Stimulated activated CD4-positive, alpha-beta T cell treated with anti-CD3 and anti-CD28 coated beads, Interleukin-1b, Interleukin-23, amount 100 ng/mL, for 24 hours (primary cell): Measurements from ENCODE around the gene CCM2.

Source experiments
- DNase-seq, 4 experiments: peaks; one replicate each; pipeline ENCODE4 v3.0.0-alpha.2; 2020; ENCODE audit warnings: low read depth in 4 of 4, low spot score in 1 of 4

Gene CCM2

DNA sequence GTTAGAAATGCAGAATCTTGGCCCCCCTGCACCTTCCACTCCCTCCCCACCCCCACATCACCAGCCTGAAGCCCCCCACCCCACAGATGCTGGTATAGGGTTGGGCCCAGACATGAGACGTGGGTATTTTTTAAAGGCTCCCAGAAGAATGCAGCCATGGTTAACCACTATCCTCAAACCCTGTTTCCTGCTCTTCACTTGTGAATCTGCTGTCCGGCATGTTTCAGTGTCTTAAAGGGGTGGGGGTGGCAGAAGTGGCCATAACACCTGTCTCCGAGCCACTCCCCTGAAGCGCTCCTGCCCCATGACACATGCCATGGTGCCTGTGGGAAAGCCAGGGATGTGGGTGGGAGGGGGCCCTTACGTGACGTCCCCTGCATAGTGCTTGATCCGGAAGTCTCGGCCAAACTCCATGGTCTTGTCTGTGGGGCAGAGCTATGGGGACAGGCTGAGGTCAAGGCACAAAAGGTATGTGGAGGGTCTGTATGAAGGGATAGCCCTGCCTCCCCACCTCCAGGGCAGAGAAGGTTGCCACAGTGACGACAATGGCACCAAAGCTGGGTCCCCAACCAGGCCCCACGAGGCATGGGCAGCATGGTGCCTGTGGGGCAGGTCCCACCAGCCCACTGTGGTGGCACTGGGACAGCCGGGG lies 30.8 kb upstream of the CCM2 start:
- DNase-seq, result no peak

DNA sequence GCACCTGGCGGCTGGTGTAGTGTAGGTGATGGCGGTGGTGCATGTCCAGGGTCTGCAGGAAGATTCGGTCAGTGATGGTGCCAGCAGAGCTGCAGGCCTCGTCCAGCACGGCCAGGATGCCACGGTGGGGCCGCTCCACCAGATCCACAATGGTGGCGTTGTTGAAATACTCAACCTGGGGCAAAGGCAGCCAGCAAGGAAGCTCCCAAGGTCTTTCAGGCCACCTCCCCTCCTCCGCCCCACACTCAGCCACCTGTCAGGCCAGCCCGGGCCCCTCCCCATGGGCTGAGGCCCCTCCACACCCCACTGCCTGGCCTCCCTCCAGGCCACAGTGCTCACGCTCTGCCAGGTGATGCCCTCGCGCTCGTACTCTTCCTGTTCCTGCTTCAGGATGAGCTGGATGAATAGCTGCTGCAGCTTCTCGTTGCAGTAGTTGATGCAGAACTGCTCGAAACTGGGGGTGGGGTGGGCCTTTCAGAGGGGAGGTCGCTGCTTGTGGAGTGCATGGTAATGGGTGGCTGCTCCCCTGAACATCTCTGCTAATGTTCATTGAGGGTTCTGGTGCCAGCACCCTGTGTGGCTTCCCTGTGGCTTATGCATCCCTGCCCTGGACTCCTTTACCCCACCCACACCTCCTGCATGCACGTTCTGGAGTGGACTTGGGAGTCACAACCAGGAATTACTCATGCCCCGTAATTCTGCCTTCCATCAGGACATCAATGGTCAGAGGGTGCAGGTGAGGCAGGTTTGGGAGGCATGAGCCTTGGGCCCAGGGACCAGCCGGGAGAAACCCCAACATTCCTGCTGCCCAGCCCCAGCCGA lies 30.1 kb upstream of the CCM2 start:
- no peak for DNase-seq

DNA sequence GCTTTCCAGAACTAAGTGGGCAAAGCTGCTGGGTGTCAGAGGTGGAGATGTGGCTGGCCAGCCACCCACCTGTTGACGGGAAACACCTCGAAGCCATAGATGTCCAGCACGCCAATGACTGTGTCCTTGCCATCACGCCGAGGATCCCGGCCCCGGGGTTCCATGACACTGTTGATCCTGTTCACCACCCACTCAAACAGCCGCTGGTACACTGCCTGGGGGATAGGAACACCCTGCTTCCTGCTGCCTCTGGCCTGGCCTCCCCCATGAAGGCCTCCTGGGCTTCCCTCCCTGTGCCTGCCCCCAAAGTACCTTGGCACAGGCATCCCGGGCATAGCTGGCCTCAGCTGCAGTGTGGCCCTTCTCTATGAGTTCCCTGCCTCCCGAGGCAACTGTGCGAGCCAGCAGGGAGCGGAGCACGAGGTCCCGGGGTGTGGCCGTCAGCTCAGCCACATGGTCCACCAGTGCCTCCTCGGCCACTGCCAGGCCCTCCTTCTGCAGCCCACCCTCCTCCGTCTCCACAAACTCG lies 29.4 kb upstream of the CCM2 start:
- DNase-seq, result no peak

DNA sequence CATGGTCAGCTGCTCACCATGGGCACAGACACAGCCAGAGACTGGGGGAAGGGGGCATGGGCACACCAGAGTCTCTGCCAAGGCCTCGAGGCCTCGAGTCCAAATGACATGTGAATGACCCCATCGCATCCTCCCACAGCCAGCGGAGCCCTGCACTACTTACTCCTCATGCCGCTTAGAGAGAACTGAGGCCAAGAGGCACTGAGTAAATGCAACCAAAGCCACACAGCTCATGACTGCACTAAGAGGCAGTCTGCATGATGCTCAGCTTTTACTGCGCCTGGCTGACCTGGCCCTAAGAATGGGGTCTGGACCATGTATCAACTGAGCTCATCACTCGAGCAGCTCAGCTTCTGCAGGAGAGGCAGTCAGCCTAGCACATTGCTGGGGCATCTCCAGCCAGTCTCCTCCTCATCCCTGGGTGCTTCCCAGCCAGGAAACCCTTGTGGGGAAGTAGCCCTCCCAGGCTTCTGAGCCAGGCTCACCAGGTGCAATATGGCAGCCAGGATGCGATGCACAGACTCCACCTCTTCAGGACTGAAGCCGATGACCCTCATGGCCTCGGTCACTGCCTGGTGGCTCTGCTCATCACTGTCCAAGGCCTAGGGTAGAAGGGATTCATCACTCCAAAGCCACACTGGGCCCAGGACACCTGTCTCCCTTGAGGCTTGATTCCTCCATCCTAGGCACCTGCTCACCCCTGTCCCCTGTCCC lies 28.7 kb upstream of the CCM2 start:
- no peak for DNase-seq

DNA sequence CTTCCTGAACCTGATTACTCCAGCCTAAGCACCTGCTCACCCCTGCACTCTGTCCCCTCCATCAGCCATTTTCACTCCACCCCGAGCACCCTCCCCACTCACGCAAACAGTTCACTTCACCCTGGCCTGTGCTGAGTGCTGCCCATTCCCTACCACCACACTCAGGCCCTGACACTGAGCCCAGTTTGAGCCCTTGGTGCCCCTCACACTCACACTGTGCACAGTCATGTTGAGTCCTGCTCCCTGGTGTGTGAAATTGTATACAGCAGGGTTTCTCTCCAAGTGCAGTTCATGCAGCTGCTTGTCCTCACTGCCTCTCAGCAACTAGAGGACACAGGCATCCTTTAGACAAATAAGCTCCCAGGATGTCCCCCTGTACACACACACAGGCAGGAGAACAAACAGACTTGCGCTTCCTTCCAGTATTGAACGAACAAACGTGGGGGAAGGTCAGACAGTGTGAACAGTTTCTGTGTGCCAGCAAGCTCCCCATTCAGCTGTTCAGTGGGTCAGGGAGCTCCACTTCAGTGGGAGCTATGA lies 28.0 kb upstream of the CCM2 start:
- no peak for DNase-seq

DNA sequence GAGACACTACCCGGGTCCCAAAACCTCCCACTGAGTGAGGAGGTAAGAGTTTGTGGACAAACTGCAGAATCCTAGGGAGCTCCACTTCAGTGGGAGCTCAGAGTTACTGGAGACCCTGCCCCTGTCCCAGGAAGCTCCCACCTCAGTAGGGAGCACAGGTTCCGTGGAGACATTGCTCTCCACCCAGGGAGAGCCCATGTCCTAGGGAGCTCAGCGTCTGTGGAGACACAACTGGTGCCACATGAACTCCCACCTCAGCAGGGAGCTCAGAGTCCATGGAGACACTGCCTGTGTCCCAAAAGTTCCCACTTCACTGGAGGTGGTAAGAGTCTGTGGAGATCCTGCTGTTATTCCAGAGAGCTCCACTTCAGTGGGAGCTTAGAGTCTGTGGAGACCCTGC lies 27.4 kb upstream of the CCM2 start:
- DNase-seq, result no peak

DNA sequence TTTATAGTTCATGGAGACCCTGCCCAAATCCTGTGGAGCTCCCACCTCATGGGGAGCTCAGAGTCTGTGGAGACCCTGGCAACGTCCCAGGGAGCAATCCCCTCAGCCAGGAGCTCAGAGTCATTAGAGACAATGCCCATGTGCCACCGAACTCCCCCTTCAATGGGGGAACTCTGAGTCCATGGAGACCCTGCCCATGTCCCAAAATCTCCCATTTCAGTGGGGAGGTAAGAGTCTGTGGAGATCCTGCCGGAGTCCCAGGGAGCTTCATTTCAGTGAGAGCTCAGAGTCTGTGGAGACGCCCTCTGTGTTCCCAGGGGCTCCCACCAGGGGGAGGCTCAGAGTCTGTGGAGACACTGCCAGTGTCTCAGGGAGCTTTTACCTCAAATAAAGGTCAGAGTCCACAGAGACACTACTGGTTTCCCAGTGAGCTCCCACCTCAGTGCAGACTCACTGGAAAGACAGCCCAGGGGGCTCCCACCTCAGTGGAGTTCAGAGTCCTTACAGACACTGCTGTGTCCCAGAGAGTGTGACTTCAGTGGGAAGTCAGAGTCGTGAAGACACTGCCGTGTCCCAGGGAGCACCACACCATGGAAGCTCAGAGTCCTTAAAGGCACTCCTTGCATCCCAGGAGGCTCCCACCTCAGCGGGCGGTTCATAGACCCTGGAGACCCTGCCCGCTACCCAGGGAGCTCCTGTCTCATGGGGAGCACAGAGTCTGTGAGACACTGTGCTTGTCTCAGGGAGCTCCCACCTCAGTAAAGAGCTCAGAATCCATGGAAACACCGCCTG lies 26.2 kb upstream of the CCM2 start:
- no peak for DNase-seq

DNA sequence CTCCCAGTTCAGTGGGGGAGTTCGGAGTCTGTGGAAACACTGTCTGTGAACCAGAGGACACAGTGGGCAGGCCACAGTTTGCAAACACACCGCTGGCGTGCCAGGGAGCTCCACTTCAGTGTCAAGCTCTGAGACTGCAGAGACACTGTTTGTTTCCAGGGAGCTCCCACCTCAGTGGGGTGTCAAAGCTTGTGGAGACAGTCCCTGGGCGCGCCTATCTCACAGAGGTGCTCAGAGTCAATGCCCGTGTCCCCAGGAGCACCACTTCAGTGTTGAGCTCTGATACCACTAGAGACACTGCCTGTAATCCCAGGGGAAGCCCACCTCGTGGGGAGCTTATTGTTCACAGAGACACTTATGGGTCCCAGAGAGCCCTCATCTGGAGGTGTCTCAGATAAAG lies 25.5 kb upstream of the CCM2 start:
- DNase-seq, result no peak

DNA sequence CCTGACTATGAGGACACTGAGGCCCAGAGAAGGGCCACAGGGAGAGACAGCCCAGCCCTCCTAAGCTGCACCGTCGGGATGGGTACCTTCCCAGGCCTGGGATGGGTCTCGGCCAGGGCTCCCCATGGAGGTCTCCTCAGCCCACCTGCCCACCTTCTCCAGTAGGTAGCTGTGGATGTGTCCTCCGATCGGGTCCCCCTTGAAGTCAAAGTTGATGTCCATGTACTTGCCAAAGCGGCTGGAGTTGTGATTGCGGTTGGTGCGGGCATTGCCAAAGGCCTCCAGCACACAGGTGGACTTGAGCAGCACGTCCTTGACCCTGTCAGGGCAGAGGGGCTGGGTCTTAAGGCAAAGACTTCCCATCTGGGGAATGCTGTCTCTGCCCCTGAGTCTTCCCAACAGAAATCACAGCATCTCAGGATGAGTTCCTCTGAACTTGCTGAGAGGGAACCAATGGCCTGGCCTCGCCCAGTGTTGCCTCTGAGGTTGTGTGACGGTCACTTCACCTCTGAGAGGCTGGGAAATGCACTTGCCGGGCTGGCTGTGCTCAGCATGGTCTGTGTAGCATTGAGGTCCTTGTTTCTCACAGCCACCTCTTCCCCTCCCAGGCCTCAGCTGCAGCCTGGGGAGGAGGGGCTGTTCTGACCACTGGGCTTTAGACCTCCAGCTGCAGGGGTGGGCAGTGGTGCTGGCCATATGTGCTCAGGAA lies 24.5 kb upstream of the CCM2 start:
- DNase-seq, result no peak

DNA sequence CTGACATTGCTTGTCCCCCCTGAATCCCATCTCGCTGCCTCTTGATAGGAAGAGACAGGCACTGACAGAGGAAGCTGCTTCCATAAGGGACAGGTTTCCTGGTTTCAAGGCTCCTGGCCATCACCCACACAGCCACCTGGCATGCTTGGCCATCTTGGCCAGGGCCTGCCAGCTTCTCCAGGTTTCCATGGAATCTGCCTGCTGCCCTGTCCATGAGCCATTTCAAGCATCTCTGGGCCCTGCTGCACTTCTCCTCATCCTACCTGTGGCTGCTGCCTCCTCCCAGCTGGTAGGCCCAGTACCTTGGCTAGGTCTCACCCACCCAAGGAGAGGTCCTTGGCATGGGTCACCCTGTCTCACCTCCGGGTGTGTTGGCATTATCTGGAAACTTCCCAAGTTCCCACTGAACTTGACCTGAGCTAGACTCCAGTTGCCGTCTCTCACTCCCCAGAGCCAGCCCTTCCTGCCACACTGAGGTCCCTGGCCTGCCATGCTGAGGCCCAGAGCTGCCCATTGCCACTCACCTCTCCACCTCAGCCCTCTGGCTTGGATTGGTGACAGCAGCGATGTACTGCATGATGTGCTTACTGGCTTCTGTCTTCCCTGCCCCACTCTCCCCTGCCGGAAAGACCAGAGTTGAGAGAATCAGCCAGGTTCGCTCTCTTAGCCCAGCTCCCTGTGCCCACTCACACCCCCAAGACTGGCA lies 23.8 kb upstream of the CCM2 start:
- no peak for DNase-seq

DNA sequence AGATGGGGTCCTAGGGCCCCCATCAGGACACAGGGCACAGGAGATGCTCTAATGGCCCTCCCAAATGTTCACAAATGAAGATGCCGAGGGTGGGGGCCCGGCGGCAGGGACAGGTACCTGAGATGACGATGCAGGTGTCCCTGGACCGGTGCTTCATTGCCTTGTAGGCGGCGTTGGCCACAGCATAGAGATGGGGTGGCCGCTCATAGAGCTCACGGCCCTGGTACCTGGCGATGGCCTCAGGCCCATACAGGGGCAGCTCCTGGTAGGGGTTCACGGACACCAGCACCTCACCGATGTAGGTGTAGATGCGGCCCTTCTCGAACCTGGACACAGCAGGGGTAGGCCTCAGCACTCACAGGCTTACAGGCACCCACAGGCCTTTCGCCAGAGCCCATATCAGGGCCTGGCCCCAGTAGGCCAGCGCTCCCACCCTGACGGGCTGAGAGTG lies 23.2 kb upstream of the CCM2 start:
- DNase-seq, result no peak

DNA sequence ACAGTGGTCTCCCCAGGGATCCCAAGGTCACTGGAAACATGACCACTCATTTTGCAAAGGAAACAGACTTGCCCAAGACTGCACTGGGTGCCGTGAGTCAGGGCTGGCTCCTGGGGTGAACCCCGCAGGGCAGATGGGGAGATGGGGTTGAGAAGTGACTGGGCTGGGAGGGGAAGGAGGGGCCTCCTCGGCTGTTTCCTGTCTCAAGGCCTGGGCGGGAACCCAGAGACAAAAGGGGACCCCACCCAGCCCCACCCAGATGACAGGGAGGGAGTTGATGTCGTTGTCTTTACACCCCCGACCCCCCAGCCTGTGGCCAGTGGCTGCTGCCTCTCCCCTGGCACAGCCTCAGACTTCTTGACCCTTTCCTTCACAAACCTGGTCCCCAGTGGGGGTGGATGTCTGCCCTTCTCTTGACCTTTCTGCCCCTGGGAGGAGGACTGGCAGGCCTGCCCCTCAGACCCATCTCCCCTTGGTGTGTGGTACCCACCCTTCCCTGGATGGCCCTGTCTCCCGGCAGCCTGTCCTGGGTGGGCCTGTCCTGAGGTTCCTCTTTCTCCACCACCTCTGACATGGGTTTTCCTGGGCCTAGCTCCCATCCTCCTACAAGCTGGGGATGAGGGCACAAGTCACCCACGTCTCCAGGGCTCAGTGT lies 22.6 kb upstream of the CCM2 start:
- peak in 2 of 4 experiments; percentile 61 to 80 for DNase-seq

DNA sequence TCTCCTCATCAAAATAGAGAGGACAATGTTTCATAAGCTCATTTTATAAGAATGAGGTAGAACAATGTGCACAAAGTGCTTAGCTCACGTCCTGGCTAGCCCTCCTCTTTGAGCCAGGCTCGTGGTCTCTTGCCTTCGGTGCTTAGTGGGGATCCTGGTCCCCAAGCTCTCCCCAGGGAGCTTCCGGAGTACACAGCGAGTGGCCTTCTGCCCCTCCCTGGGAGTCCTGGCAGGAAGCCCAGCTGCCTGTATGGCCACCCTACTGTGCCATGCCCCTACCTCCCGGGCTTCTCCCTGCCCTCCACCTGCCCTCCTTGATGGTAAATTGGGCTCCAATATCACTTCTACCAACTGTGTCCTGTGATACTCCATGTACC lies 22.1 kb upstream of the CCM2 start:
- DNase-seq, result no peak

DNA sequence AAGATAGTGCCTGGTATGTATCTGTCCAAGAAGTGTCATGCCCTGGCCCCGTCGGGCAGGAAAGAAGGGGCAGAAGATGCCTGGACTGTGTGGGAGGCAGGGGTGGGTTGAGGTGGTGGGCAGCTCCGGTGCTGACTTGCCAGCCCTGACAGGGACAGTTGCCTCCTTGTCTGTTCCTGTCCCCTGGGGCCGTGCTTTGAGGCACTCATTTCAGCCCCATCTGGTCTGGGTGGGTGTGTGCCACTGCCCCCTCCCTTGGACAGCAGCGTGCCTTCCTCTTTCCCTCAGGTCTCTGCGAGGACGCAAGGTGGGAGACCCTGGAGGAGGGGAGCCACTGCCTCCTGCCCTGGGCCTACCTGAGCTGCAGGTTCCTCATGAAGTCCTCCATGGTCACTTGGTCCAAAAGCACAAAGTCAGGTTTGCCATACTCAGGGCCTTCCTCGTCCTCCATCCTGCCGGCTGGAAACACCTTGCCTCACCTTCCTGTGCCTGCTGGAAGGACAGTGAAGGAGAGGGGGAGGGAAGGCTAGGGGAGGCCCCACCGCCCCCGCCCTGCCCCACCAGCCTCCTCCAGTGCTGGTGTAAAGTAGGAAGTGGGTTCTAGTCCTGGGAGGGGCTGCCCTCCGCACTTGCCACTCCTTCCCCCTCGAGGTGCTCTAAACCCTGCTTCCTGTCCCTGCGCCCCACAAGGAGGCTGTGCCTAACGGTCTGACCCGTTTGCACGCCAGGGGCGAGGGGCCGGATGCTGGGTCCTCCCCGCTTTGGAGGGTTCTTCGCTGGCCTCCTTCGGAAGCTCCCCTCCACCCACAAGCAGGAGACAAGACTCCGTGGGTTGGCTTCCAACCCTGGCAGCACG lies 21.3 kb upstream of the CCM2 start, which contains the start of gene MYO1G:
Gene MYO1G, minus strand, starts transcription at position 505 of the 856 bp plus-strand sequence. Its CDS starts 54 bp downstream, at position 451.
- DNase-seq, result peak in 2 of 4 experiments; percentile 59 to 89

DNA sequence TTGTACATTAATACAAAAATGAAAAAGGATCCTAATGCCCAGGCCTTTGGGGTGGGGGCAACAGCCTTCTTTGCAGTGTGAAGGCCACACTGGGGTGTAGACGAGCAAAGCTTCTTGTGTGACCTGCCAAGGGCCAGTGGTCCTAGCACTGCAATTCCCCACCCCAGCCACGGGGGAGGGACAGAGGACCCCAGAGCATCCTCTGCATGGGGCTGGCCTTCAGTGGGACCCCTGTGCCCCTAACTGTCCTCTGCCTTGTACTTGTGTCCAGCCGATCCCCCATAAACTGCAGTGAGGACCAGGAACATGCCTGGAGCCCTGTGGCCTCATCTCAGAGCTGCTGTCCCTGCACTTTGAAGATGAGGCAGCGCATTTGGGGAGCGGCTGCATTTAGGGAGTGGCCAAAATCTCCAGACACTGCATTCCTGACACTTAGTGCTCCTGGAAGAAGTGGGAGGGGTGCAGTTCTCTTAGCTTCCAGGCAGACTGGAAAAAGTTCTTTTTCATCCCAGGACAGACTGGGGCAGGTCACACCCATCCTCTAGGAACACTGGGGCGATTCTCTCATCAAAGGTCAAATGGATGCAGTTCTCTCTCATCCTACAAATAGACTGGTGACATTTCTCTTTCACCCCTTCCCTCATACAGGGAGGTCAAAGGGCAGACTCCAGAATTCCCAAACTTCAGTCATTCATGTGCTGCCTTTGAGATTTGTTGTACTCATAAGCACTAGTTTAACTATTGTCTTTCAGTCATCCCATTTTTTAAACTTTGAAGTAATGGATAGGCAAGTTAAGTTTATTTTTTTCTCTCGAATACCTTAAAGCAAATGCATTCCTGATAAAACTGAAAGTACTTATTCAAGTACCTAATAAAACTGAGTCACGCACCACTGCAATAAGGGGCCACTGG lies 20.3 kb upstream of the CCM2 start:
- no peak for DNase-seq

DNA sequence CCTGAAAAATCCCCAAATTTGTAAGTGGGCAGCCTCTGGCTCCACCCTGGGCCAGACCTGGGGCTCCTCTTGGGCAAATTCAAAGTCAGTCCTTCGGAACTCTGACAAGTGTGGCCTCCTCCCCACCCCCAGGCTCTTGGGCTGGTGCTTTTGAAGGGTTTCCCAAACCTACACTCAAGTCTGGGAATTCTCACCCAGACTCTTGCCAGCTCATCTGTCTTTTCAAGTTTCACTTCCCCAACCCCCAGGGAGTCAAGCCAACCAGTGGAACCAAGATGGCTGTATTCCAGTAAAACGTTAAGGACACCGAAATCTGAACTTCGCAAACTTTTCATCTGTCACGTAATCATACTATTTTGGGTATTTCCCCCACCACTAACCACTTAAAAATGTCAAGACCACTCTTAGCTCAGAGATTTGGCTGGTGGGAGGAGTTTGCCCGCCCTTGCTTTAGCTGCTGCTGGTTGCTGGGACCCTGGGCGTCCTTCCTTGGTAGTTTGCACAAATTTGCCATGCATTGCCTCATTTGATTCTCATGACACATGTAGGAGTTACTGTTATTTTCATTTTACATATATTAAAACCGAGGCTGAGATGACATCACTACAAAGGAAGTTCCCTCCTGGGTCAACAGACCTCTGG lies 19.5 kb upstream of the CCM2 start:
- DNase-seq, result peak in 2 of 4 experiments; percentile 62 to 88
